GM23248 (cell line): ENCODE results near the gene AP1B1. TPM values are rescaled to one million over a fixed set of nuclear protein-coding genes. Genes with fewer than 3 reads are reported as not detected.
A peak's percentile ranks its signal among the peaks of the same experiment; 100 is the strongest.

Source experiments
- DNase-seq: peaks from one replicate; pipeline ENCODE4 v3.0.0-alpha.2; 2015
- H2AFZ ChIP-seq: fragments of 200-600 bp; sonication (generic); 2 replicates; pipeline ENCODE4 v1.6.1; 2016; ENCODE audit warnings: antibody characterized with exemption
- H3F3A ChIP-seq: fragments of 200-600 bp; sonication (generic); 2 replicates; pipeline ENCODE4 v1.6.1; 2016; ENCODE audit warnings: mild to moderate bottlenecking, antibody characterized with exemption, mixed run types; ENCODE audit not compliant: insufficient read depth
- H3K27ac ChIP-seq: fragments of 200-600 bp; sonication (generic); 2 replicates; pipeline ENCODE4 v1.5.1; 2016; ENCODE audit warnings: mild to moderate bottlenecking
- H3K27me3 ChIP-seq: fragments of 200-600 bp; sonication (generic); replicated peaks from 2 replicates; pipeline ENCODE4 v1.6.1; 2016; ENCODE audit warnings: mild to moderate bottlenecking; ENCODE audit not compliant: insufficient read depth
- H3K36me3 ChIP-seq: fragments of 200-600 bp; sonication (generic); 2 replicates; pipeline ENCODE4 v1.6.1; 2016; ENCODE audit warnings: low read depth, mild to moderate bottlenecking
- H3K4me1 ChIP-seq: fragments of 200-600 bp; sonication (generic); 2 replicates; pipeline ENCODE4 v1.6.1; 2016; ENCODE audit warnings: mild to moderate bottlenecking; ENCODE audit not compliant: insufficient read depth
- H3K4me2 ChIP-seq: fragments of 200-600 bp; sonication (generic); one replicate; pipeline ENCODE4 v1.6.1; 2016; ENCODE audit warnings: mild to moderate bottlenecking; ENCODE audit not compliant: unreplicated experiment
- H3K4me3 ChIP-seq: fragments of 200-600 bp; sonication (generic); 2 replicates; pipeline ENCODE4 v1.5.1; 2016; ENCODE audit warnings: mild to moderate bottlenecking
- H3K79me2 ChIP-seq: fragments of 200-600 bp; sonication (generic); 2 replicates; pipeline ENCODE4 v1.6.1; 2016; ENCODE audit warnings: mild to moderate bottlenecking; ENCODE audit not compliant: insufficient read depth
- H3K9ac ChIP-seq: fragments of 200-600 bp; sonication (generic); 2 replicates; pipeline ENCODE4 v1.6.1; 2016; ENCODE audit warnings: mild to moderate bottlenecking
- H3K9me2 ChIP-seq: fragments of 200-600 bp; sonication (generic); 2 replicates; pipeline ENCODE4 v1.6.1; 2016; ENCODE audit warnings: mixed run types, mild to moderate bottlenecking, moderate library complexity; ENCODE audit not compliant: insufficient read depth
- H3K9me3 ChIP-seq: fragments of 200-600 bp; sonication (generic); one replicate; pipeline ENCODE4 v1.6.1; 2017; ENCODE audit warnings: low read depth
- H4K20me1 ChIP-seq: fragments of 200-600 bp; sonication (generic); 2 replicates; pipeline ENCODE4 v1.6.0; 2016; ENCODE audit not compliant: insufficient read depth
- EZH2 ChIP-seq: fragments of 200-600 bp; sonication (generic); IDR thresholded peaks from 2 replicates; pipeline ENCODE4 v1.6.1; 2018; ENCODE audit warnings: antibody characterized with exemption, mild to moderate bottlenecking; ENCODE audit not compliant: insufficient read depth, poor library complexity, severe bottlenecking
- EZH2phosphoT487 ChIP-seq: fragments of 200-600 bp; sonication (generic); IDR thresholded peaks from 2 replicates; pipeline ENCODE4 v1.6.1; 2018; ENCODE audit warnings: antibody characterized with exemption, moderate library complexity, mild to moderate bottlenecking, low read depth; ENCODE audit not compliant: insufficient read depth
- whole genome bisulfite sequencing, 2 experiments: methylation state at CpG; one replicate each; pipeline ENCODE4 v1.1.6; 2015 to 2017; ENCODE audit warnings: low lambda C conversion rate in 2 of 2, low coverage in 1 of 2; ENCODE audit errors: missing lambda C conversion rate in 2 of 2; 5-methylcytosine and 5-hydroxymethylcytosine counted together
- in situ Hi-C: fragments of 300-500 bp; cut with MboI; formaldehyde crosslinking; loops from 2 replicates; pipeline ENCODE4 v1.15.0; 2020
- polyA plus RNA-seq: library from polyadenylated mRNA; unstranded; fragments of >200 nt; fragmentation: Nextera tagmentation; extraction: Ambion mirVana; gene quantifications from 2 replicates; pipeline ENCODE4 v1.2.1, GENCODE V29; 2016
- total RNA-seq: library from RNA; depleted of rRNA; stranded (reverse); fragments of >200 nt; shearing (Covaris generic); gene quantifications from 2 replicates; pipeline ENCODE4 v1.2.3, GENCODE V29; 2014

AP1B1 gene
- total and polyA plus RNA-seq, 2 experiments from 2014 or later, result 41.7 to 49.8 TPM

GRCh38 chr22:29394931-29395581 is 6.7 kb upstream of the AP1B1 start:
- Histone ChIP-seq H3K27ac (no peak overlapping the region), H3K79me2 (no peaks in the 10 kb centered on the region), H3K4me2 (no peak overlapping the region), H2AFZ (no peak overlapping the region), H3K4me3 (no peak overlapping the region), H3K9ac (no peak overlapping the region), H3K9me2 (no peaks in the 10 kb centered on the region), H3K4me1 (no peaks in the 10 kb centered on the region), H3F3A (no peaks in the 10 kb centered on the region), H3K36me3 (no peaks in the 10 kb centered on the region), H3K9me3 (no peaks in the 10 kb centered on the region), H3K27me3 (no peaks in the 10 kb centered on the region), H4K20me1 (no peaks in the 10 kb centered on the region)
- TF ChIP-seq EZH2phosphoT487 (no peak), EZH2 (no peak)
- DNase-seq, result peak; percentile 83
- 8 to 11% methylated on average over 10 of the region's 10 CpGs for WGBS, 2 experiments
- in situ Hi-C loops, result loop anchor here (10.0 to 25.0 kb wide), 2 partner anchors 120 to 692 kb away; partner anchors contain the start of gene HORMAD2

- Histone ChIP-seq H3F3A (no peaks in the 10 kb centered on the region), H3K9me3 (no peaks in the 10 kb centered on the region), H3K4me3 (no peak overlapping the region), H3K36me3 (no peaks in the 10 kb centered on the region), H3K9ac (no peak overlapping the region), H3K9me2 (no peaks in the 10 kb centered on the region), H3K4me2 (no peak overlapping the region), H4K20me1 (no peaks in the 10 kb centered on the region), H3K79me2 (peaks cover 6% of the 10 kb centered on the region), H2AFZ (no peak overlapping the region), H3K27me3 (no peaks in the 10 kb centered on the region), H3K27ac (no peak overlapping the region), H3K4me1 (no peaks in the 10 kb centered on the region)
- whole genome bisulfite sequencing, 2 experiments, result 87 to 88% methylated on average over 2 of the region's 2 CpGs
- TF ChIP-seq EZH2phosphoT487 (no peak), EZH2 (no peak)
- in situ Hi-C loops, result loop anchor here (10.0 to 25.0 kb wide), 2 partner anchors 122 to 694 kb away; partner anchors contain the start of gene HORMAD2
- no peak for DNase-seq
Observed at GRCh38 chr22:29393019-29393608, 4.7 kb upstream of the AP1B1 start.

GRCh38 chr22:29391546-29391945 is 3.2 kb upstream of the AP1B1 start:
- H3K9me3 ChIP-seq, result no peaks in the 10 kb centered on the region
- no peak overlapping the region for H3K4me3 ChIP-seq
- H2AFZ ChIP-seq, result 0 out of 2 replicates have a peak overlapping the region, but pooled peaks have one; percentile 0
- no peak for DNase-seq
- H3K27ac ChIP-seq, result no peak overlapping the region
- no peaks in the 10 kb centered on the region for H4K20me1 ChIP-seq
- H3F3A ChIP-seq, result no peaks in the 10 kb centered on the region
- H3K27me3 ChIP-seq, result no peaks in the 10 kb centered on the region
- TF ChIP-seq EZH2phosphoT487 (no peak), EZH2 (no peak)
- 80 to 83% methylated on average over 8 of the region's 8 CpGs for WGBS, 2 experiments
- H3K79me2 ChIP-seq, result peaks cover 22% of the 10 kb centered on the region
- H3K36me3 ChIP-seq, result no peaks in the 10 kb centered on the region
- in situ Hi-C loops, result loop anchor here (10.0 to 25.0 kb wide), 2 partner anchors 123 to 696 kb away; partner anchors contain the start of gene HORMAD2
- H3K9ac ChIP-seq, result no peak overlapping the region
- H3K4me2 ChIP-seq, result no peak overlapping the region
- H3K4me1 ChIP-seq, result peaks cover 4% of the 10 kb centered on the region; the same call in 1 of the 2 replicates
- no peaks in the 10 kb centered on the region for H3K9me2 ChIP-seq

GRCh38 chr22:29390270-29390669 is 1.9 kb upstream of the AP1B1 start:
- peaks cover 4% of the 10 kb centered on the region; the same call in 1 of the 2 replicates for H3K4me1 ChIP-seq
- in situ Hi-C loops, result loop anchor here (10.0 to 25.0 kb wide), 2 partner anchors 125 to 697 kb away; partner anchors contain the start of gene HORMAD2
- WGBS, 2 experiments, result 94 to 95% methylated on average over 6 of the region's 6 CpGs
- TF ChIP-seq EZH2phosphoT487 (no peak), EZH2 (no peak)
- H3K79me2 ChIP-seq, result peaks cover 35% of the 10 kb centered on the region
- no peaks in the 10 kb centered on the region for H4K20me1 ChIP-seq
- H3K9me3 ChIP-seq, result no peaks in the 10 kb centered on the region
- no peak overlapping the region for H3K9ac ChIP-seq
- H3K4me2 ChIP-seq, result no peak overlapping the region
- H3K9me2 ChIP-seq, result no peaks in the 10 kb centered on the region
- no peaks in the 10 kb centered on the region for H3K36me3 ChIP-seq
- no peak overlapping the region for H3K4me3 ChIP-seq
- no peaks in the 10 kb centered on the region for H3K27me3 ChIP-seq
- H3F3A ChIP-seq, result no peaks in the 10 kb centered on the region
- no peak overlapping the region for H3K27ac ChIP-seq
- H2AFZ ChIP-seq, result no peak overlapping the region
- no peak for DNase-seq
